Measurements from ENCODE around the gene DNAI4. TPM values are rescaled to one million over a fixed set of nuclear protein-coding genes. Genes with fewer than 3 reads are reported as not detected.

DNAI4 gene
- total and polyA plus RNA-seq, 9 of the 15 experiments (the other 6 are each of a cell fraction or from before 2014, with no cell fraction given) = 0.57 to 4.8 (median 2.6) TPM; not detected in 1

- TF ChIP-seq TOE1 (IDR thresholded peaks at IDR 0.05; ENCODE audit: borderline replicate concordance) = no peak
- no peak for TF ChIP-seq TOE1 (CRISPR knock-in tag; IDR thresholded peaks at IDR 0.05; ENCODE audit: borderline replicate concordance, low read depth)
Measured at GRCh38 chr1:66930823-66931174, 6.1 kb upstream of the DNAI4 start (continued).

DNA sequence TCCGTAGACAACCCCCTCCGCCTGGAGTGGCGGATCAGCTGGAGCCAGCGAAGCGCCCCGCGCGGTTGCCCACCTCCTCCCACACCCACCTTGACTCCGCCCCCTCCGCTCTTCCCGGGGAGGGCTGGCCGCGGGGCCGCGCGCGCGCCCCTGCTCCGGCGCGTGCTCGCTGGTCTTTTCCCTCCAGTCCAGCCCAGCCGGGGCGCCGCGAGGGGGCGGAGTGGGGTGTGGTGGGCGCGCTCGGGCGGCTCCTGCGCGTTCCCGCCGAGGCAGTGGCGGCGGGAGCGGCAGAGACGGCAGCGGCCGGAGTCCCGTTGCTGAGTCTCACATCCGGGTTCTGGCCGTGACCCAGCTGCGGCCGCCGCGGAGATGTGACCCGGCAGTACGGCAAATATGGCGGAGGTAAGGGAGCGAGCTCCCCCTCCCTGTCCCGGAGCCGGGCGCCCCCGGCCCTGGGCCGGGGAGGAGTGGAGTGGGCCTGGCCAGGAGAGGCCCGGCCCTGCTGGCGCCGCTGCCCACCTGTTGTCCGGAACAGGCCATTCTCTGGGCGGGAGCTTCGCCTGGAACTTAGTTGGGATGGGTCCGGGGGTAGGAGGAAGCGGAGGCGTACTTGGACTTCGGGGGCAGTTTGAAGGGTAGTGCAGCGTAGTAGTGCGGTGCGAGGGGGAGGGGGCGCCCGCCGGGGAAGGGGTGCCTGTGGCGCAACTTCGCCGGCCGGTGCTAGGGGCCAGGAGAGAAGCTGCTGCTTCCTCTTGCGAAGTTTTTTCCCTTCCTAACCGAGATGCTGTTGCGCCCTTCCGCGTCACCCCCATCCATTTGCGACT is 5.6 kb upstream of the DNAI4 start:
- in situ Hi-C loops (cut with MboI) = no loop called here
- TF ChIP-seq ZNF384 (IDR thresholded peaks at IDR 0.05; ENCODE audit: low read depth, low read length) (no peak), NFIC (IDR thresholded peaks at IDR 0.05) (0 out of 2 replicates have a peak, but pooled peaks have one; percentile 23), E2F4 (CRISPR knock-in tag; IDR thresholded peaks at IDR 0.05; ENCODE audit: low read depth) (no peak), MXI1 (IDR thresholded peaks at IDR 0.05; ENCODE audit: low read depth, low read length) (peak; percentile 40; the same call in 1 of the 2 replicates), SAFB2 (IDR thresholded peaks at IDR 0.05; ENCODE audit: borderline replicate concordance, low read depth, low read length, severe bottlenecking) (no peak), BCOR (IDR thresholded peaks at IDR 0.05) (0 out of 2 replicates have a peak, but pooled peaks have one; percentile 23), LCOR (CRISPR knock-in tag; IDR thresholded peaks at IDR 0.05) (no peak; the same call in 1 of the 2 replicates), CHD2 (IDR thresholded peaks at IDR 0.05; ENCODE audit: low read depth, low read length) (0 out of 2 replicates have a peak, but pooled peaks have one; percentile 24), NFRKB (IDR thresholded peaks at IDR 0.05; ENCODE audit: low read depth) (peak; percentile 60)
- TF ChIP-seq, protein P1, sequence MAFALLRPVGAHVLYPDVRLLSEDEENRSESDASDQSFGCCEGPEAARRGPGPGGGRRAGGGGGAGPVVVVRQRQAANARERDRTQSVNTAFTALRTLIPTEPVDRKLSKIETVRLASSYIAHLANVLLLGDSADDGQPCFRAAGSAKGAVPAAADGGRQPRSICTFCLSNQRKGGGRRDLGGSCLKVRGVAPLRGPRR (CRISPR knock-in tag; IDR thresholded peaks at IDR 0.05) = no peak
- TF ChIP-seq, protein P2, sequence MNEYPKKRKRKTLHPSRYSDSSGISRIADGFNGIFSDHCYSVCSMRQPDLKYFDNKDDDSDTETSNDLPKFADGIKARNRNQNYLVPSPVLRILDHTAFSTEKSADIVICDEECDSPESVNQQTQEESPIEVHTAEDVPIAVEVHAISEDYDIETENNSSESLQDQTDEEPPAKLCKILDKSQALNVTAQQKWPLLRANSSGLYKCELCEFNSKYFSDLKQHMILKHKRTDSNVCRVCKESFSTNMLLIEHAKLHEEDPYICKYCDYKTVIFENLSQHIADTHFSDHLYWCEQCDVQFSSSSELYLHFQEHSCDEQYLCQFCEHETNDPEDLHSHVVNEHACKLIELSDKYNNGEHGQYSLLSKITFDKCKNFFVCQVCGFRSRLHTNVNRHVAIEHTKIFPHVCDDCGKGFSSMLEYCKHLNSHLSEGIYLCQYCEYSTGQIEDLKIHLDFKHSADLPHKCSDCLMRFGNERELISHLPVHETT (CRISPR knock-in tag; conservative IDR thresholded peaks at IDR 0.05 in 1 of 2, IDR thresholded peaks at IDR 0.05 in 1 of 2) = peak in 1 of 2 experiments; percentile 96; a peak in 2 of 4 replicates
- TF ChIP-seq, protein P3, sequence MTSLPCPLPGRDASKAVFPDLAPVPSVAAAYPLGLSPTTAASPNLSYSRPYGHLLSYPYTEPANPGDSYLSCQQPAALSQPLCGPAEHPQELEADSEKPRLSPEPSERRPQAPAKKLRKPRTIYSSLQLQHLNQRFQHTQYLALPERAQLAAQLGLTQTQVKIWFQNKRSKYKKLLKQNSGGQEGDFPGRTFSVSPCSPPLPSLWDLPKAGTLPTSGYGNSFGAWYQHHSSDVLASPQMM (CRISPR knock-in tag; IDR thresholded peaks at IDR 0.05) = no peak

More for the DNA sequence above, 5.6 kb upstream of the DNAI4 start:
- ChIA-PET POLR2A (interaction anchor here (0.6 to 2.3 kb wide), 8 partner anchors 8 to 19 kb away, joined by 3 to 11 read pairs (median 4); no protein-coding TSS in a partner anchor), CTCF (ENCODE audit: low intra/inter-chr PET ratio) (no interaction called here)
- Histone ChIP-seq H3K9ac (ENCODE audit: insufficient read depth in 1 of 2, low read depth in 2 of 2, low read length in 2 of 2) (peak overlapping the region; percentile 88 to 95), H3K4me1 (replicated peaks in 1 of 2; ENCODE audit: control insufficient read depth in 2 of 2, insufficient read depth in 2 of 2, low read length in 2 of 2) (peaks cover 8 to 11% of the 10 kb centered on the region in 2 experiments; a peak in 3 of 5 replicates), H3K9me1 (ENCODE audit: control insufficient read depth, insufficient read depth, low read length) (no peaks in the 10 kb centered on the region), H3K4me3 (peak overlapping the region; percentile 85), H2AFZ (ENCODE audit: low read depth, low read length) (peak overlapping the region; percentile 74), H3K36me3 (ENCODE audit: control insufficient read depth, insufficient read depth, low read length) (peaks cover 2% of the 10 kb centered on the region; the same call in 1 of the 3 replicates), H3K27me3 (ENCODE audit: control insufficient read depth in 2 of 2, insufficient read depth in 2 of 2, low read length in 2 of 2) (no peaks in the 10 kb centered on the region), H3K4me2 (ENCODE audit: insufficient read depth, low read length) (peak overlapping the region; percentile 98), H4K20me1 (replicated peaks; ENCODE audit: control insufficient read depth, insufficient read depth, low read length) (no peaks in the 10 kb centered on the region), H3K27ac (ENCODE audit: extremely low read depth, low read depth, low read length) (peak overlapping the region; percentile 89), H3K9me3 (replicated peaks; ENCODE audit: control insufficient read depth, insufficient read depth, low read depth, low read length) (no peaks in the 10 kb centered on the region), H3K79me2 (ENCODE audit: control insufficient read depth, insufficient read depth, low read length) (peaks cover 93% of the 10 kb centered on the region)
- intact Hi-C loops (cut with micrococcal nuclease) = loop anchor here (5.0 to 10.0 kb wide), 4 partner anchors 212 to 1455 kb away; partner anchors contain the start of genes GADD45A and SERBP1
- 2% methylated on average over 40 of the region's 83 CpGs for WGBS (ENCODE audit: insufficient coverage, low coverage, missing lambda C conversion rate)
- ATAC-seq (peak; percentile 61), FAIRE-seq (peak; percentile 66), DNase-seq (ENCODE audit: extremely low read depth in 1 of 4, low spot score in 3 of 4) (peak; percentile 85 to 97 (median 90))
- no TSS peak for BruUV-seq (replicated peaks)
